Hepatocyte (in vitro differentiated cells): Measurements from ENCODE around the gene RFX4.

Experiments
- CTCF ChIP-seq: fragments of 200-600 bp; sonication (generic); IDR thresholded peaks from 2 replicates; pipeline ENCODE4 v1.5.1; 2016; ENCODE audit warnings: antibody characterized with exemption, mild to moderate bottlenecking; ENCODE audit not compliant: poor library complexity
- EZH2 ChIP-seq: fragments of 200-600 bp; sonication (generic); IDR thresholded peaks from 2 replicates; pipeline ENCODE4 v1.6.1; 2016; ENCODE audit warnings: antibody characterized with exemption, mild to moderate bottlenecking, borderline replicate concordance

- no peak for TF ChIP-seq CTCF
- no peak for TF ChIP-seq EZH2
Measured at GRCh38 chr12:106724934-106725333, 142.1 kb downstream of the RFX4 start.
